Cardiac fibroblast (primary cell): ENCODE measurements around the gene LPP.

Experiments
- DNase-seq, 2 donors: peaks; one replicate each; pipeline versions ENCODE4 v3.0.0 to v3.0.0-alpha.2; 2010; ENCODE audit warnings: low read depth in 2 of 2
- H3K4me3 ChIP-seq, 2 donors: replicated peaks in 1 of 2; 1 replicate in 1 of 2; 2 replicates in 1 of 2; pipeline ENCODE4 v1.5.1; 2011; ENCODE audit warnings: low read depth in 2 of 2, low read length in 2 of 2, mild to moderate bottlenecking in 2 of 2, moderate library complexity in 1 of 2
- CTCF ChIP-seq: IDR thresholded peaks from one replicate; pipeline ENCODE4 v1.5.1; 2011; ENCODE audit warnings: low read depth, mild to moderate bottlenecking, low read length, inconsistent platforms

LPP gene

GRCh38 chr3:188148318-188148717 is 5.6 kb upstream of the LPP start:
- DNase-seq = no peak
- no peak for TF ChIP-seq CTCF
- no peak overlapping the region for H3K4me3 ChIP-seq

- no peak for DNase-seq
- no peak overlapping the region for H3K4me3 ChIP-seq
- TF ChIP-seq CTCF = no peak
Measured at GRCh38 chr3:188149587-188149986, 4.4 kb upstream of the LPP start.

GRCh38 chr3:188150982-188151381 is 3.0 kb upstream of the LPP start:
- TF ChIP-seq CTCF = no peak
- no peak for DNase-seq
- H3K4me3 ChIP-seq = no peak overlapping the region

- DNase-seq = peak in 1 of 2 donors; percentile 31
- TF ChIP-seq CTCF = no peak
- no peak overlapping the region for H3K4me3 ChIP-seq
Measured at GRCh38 chr3:188151438-188151837, 2.5 kb upstream of the LPP start.

- no peak for TF ChIP-seq CTCF
- H3K4me3 ChIP-seq = peak overlapping the region; percentile 77
- peak; percentile 74 to 78 for DNase-seq
Measured at GRCh38 chr3:188152660-188153436, 1.1 kb upstream of the LPP start.

- peak; percentile 95 to 96 for DNase-seq
- peak overlapping the region; percentile 77 for H3K4me3 ChIP-seq
- TF ChIP-seq CTCF = no peak
Measured at GRCh38 chr3:188153437-188154013, 432 bp upstream of the LPP start.
